LNCAP (cell line): ENCODE results near the gene NUMBL.

ENCODE experiments used
- CTCF ChIP-seq: fragments of 450-650 bp; IDR thresholded peaks from 2 replicates; pipeline ENCODE4 v1.5.1; 2017; ENCODE audit warnings: mild to moderate bottlenecking

NUMBL gene

GRCh38 chr19:40700083-40700482 lies 9.6 kb upstream of the NUMBL start:
- TF ChIP-seq CTCF = no peak

GRCh38 chr19:40697007-40697406 lies 6.6 kb upstream of the NUMBL start:
- TF ChIP-seq CTCF = no peak

- no peak for TF ChIP-seq CTCF
These were observed 5.4 kb upstream of the NUMBL start for GRCh38 chr19:40695881-40696280.

GRCh38 chr19:40693896-40694295 lies 3.4 kb upstream of the NUMBL start:
- TF ChIP-seq CTCF = no peak

- TF ChIP-seq CTCF = no peak; the same call in 1 of the 2 replicates
These were observed 2.8 kb upstream of the NUMBL start for GRCh38 chr19:40693150-40693788.

- TF ChIP-seq CTCF = no peak
These were observed 1.7 kb upstream of the NUMBL start for GRCh38 chr19:40692212-40692551.

GRCh38 chr19:40691421-40692211 lies 1.2 kb upstream of the NUMBL start:
- no peak for TF ChIP-seq CTCF
